ENCODE measurements around the gene CYGB.

GRCh38 chr17:76496464-76496863 lies 41.0 kb downstream of the CYGB start:
- TF ChIP-seq, protein P1, sequence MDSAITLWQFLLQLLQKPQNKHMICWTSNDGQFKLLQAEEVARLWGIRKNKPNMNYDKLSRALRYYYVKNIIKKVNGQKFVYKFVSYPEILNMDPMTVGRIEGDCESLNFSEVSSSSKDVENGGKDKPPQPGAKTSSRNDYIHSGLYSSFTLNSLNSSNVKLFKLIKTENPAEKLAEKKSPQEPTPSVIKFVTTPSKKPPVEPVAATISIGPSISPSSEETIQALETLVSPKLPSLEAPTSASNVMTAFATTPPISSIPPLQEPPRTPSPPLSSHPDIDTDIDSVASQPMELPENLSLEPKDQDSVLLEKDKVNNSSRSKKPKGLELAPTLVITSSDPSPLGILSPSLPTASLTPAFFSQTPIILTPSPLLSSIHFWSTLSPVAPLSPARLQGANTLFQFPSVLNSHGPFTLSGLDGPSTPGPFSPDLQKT (IDR thresholded peaks at IDR 0.05; ENCODE audit: borderline replicate concordance, low read depth, low read length): no peak
- TF ChIP-seq ZNF664 (tag by site-specific recombination; IDR thresholded peaks at IDR 0.05) (no peak), ZNF121 (tag by site-specific recombination; IDR thresholded peaks at IDR 0.05) (0 out of 2 replicates have a peak, but pooled peaks have one; percentile 30), HOXA7 (CRISPR knock-in tag; IDR thresholded peaks at IDR 0.05; ENCODE audit: borderline replicate concordance) (no peak), CTCF (tag by site-specific recombination; IDR thresholded peaks at IDR 0.05) (no peak), ZNF830 (tag by site-specific recombination; IDR thresholded peaks at IDR 0.05; ENCODE audit: low read depth) (no peak), TCF7L2 (IDR thresholded peaks at IDR 0.05; ENCODE audit: borderline replicate concordance, low read depth, low read length) (no peak), ZBTB1 (tag by site-specific recombination; IDR thresholded peaks at IDR 0.05) (no peak), SETDB1 (IDR thresholded peaks at IDR 0.05; ENCODE audit: insufficient read length, low read length) (no peak), ZNF274 (IDR thresholded peaks at IDR 0.05; ENCODE audit: low read length) (no peak), ZNF274 (tag by site-specific recombination; IDR thresholded peaks at IDR 0.05; ENCODE audit: borderline replicate concordance) (no peak), ZNF398 (tag by site-specific recombination; IDR thresholded peaks at IDR 0.05) (no peak)
- TF ChIP-seq, protein P2, sequence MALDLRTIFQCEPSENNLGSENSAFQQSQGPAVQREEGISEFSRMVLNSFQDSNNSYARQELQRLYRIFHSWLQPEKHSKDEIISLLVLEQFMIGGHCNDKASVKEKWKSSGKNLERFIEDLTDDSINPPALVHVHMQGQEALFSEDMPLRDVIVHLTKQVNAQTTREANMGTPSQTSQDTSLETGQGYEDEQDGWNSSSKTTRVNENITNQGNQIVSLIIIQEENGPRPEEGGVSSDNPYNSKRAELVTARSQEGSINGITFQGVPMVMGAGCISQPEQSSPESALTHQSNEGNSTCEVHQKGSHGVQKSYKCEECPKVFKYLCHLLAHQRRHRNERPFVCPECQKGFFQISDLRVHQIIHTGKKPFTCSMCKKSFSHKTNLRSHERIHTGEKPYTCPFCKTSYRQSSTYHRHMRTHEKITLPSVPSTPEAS (tag by site-specific recombination; IDR thresholded peaks at IDR 0.05): no peak
